ENCODE measurements around the gene HAO2.

HAO2 gene

DNA sequence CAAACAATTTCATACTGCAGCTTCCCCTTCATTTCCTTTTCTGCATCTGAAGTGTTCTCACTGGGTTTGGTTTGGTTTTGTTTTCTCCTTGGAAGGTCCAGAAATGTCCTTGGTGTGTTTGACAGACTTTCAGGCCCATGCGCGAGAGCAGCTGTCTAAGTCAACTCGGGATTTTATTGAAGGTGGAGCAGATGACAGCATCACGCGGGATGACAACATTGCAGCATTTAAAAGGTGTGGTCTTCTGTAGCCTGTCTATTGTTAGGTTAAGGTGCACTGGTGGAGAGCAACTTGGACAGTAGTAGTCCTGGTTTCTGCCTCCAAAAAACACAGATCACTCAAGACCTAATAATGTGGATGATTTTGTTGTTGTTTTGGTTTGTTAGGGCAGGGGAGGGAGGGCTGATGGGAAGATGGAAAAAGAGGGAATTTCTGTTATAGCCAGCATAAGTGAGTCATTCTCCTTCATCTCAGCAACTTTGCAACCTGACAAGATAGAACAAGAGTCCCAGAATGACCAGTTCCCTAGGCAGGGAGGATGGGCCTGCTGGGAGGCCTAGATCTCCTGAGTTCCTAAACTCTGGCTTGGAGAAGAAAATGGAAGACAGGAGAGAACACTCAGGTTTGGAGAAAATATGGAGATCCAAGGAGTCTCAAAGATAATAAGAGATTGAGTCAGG lies 12.5 kb downstream of the HAO2 start:
- DNase-seq (ENCODE audit: low read depth) = no peak

DNA sequence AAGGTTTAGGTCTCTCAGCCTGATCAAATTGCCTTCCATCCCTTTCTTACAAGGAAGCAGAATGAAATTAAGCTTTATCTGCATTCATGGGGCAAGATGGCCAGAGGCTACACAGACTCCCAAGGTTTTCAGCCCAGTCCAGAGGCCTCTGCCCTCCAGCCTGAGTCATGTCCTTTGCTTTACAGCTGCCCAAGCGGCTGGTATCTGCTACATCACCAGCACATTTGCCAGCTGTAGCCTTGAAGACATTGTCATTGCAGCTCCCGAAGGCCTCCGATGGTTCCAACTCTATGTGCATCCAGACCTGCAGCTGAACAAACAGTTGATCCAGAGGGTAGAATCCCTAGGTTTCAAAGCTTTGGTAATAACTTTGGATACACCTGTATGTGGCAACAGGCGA lies 16.0 kb downstream of the HAO2 start:
- DNase-seq (ENCODE audit: low read depth) = no peak

DNA sequence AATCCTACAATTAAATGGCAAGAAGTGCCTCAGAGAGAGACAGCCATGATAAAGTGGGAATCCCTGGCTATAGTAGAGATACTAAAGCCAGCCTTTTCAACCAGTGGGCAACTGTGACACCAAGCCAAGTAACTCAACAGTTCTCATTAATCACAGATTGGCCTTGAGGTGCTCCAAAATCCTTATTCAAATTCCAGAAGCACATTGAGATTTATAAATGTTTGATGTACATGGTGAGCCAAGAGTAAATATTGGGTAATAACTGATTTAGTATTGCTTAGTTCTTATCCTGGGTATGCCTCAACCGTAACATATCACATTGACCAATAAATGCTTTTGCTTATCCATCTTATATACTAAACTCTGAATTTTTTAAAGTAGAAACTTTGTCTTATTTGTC lies 17.1 kb downstream of the HAO2 start:
- DNase-seq (ENCODE audit: low read depth) = no peak

DNA sequence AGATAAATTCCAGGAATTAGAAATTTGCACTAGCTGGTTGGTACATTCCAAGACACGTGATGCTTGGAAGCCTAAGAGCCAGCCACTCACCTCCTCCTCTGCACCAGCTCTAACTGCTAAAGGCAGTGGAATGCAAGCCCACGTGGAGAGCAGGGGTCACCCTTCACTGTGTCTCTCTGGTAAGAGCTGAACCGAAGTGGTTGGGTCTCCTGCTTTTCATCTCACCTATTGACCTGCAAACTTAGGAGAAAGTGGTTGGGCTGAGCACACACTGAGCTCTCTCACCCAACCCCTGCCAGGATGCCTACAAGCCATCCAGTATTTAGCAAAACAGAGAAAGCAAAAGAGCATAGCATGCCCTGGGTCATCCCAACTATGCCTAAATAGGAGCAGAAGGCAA lies 19.3 kb downstream of the HAO2 start:
- DNase-seq (ENCODE audit: low read depth) = no peak

DNA sequence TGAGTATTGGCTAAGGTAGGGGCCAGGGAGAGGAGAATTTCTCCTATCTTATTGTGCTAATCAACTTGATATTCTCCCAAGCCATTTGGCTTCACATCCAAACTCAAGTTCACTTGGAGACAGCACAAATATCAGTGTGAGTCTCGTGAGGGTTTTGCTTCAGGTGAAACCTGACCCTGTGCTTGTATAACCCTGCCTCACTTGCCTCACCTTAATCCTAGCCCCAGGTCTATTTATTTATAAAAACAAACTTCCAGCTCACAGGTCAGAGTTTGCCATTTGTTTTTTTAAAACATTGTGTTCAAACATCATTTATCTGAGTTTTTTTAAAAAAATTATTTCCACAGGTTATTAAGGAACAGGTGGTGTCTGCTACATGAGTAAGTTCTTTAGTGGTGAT lies 19.9 kb downstream of the HAO2 start:
- no peak for DNase-seq (ENCODE audit: low read depth)

DNA sequence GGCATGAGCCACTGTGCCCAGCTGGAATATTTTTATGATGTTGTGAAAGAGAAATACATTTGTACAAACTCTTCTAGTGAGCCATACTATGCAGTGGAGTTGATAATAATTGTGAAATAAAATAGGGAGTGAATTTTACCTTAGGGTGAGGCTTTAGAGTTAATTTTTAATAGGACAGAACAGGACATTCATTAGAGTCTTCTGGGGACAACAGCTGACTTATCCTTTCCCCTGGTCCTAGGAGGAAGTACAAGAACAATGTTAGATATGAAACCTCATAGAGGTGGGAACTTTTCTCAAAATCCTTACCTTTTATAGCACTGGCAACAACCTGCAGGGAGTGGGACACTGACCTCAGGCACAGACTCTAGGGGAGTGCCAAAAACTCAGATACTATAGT lies 21.9 kb downstream of the HAO2 start:
- no peak for DNase-seq (ENCODE audit: low read depth)

DNA sequence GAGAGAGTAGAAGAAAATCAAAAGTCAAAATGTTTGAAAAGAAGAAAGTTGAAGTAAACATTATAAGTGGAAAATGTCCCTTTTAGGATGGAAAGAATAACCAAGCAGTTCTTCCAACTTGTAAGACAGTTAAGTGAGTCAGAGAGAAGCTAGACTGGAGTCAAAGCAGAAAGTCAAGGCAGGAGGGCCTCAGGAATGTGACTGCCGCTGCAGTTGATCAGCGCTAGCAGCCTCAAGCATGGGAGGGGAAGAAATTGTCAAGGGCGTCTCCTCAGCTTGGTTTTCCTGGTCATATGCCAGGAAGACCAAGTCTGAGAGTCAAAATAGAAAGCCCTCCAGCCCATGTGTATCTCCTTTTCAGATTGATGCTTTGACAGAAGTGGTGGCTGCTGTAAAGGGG lies 23.2 kb downstream of the HAO2 start:
- no peak for DNase-seq (ENCODE audit: low read depth)

DNA sequence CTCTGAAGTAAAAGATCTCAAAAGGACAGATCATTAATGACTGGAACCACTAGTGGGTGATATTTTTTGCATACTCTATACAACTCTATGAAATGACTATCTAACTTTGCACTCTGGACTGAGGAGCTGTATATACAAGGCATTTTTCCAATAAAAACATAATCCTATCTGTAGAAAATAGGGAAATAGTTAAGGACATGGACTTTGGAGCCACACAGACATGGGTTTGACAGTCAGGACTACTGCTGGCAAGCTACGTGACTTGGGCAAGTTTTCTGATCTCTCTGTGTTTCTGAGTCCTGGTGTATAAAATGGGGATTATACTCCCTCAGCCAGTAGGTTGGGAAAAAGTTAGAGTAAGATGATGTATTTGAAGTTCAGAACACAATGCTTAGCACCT lies 25.5 kb downstream of the HAO2 start:
- DNase-seq (ENCODE audit: low read depth) = no peak

DNA sequence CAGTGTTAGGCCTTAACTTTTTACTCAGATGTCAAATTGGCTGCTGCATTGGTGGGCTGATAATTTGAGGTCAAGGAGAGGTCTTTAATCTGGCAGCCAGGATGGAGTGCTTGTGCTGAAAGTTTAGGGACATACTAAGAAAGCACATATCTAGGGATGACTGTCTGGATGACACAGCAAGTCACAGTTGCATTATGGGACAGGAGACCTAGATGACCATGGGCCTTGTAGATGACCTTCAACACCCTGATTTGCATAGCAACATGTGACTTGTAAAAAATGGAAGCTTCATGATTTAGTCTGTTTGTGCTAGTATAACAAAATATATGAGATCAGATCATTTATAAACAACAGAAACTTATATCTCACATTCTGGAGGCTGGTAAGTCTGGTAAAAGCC lies 28.4 kb downstream of the HAO2 start:
- no peak for DNase-seq (ENCODE audit: low read depth)

DNA sequence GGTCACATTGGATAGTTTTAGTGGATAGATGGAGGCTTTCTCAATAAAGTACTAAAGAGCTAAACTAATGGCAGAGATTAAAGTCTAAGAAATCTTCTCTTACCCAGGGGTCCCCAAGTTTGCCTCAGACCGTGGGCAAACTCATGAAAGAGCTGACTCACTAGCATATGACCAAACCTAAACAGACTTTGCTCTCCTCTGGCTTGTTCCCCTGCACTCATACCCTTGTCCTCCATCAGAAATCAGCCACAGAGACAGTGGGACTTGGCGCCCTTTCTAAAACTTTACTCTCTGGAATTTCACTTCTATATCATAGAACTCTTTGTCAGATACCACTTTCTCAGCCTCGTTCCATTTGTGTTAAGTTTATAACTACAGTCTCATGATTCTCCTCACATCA lies 29.4 kb downstream of the HAO2 start:
- DNase-seq (ENCODE audit: low read depth) = no peak

DNA sequence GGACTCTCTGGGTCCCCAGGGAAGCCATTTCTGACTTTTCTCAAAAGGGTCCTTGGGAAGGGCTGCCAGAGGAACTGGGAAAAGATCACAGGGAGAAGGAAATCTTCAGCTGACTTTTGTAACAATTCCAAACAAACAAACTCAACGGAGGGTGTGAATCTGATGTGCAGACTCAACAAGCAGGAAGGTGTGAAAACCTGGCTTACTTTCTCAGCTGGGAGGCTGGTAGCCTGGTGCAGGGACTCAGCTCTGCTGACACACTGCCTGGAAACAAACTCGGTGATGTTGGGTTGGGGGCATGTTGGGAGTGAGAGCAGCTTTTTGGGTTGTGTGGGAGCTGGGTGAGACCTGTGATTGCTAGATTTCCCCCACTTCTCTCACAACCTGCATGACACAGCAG lies 36.2 kb downstream of the HAO2 start:
- no peak for DNase-seq (ENCODE audit: low read depth)

DNA sequence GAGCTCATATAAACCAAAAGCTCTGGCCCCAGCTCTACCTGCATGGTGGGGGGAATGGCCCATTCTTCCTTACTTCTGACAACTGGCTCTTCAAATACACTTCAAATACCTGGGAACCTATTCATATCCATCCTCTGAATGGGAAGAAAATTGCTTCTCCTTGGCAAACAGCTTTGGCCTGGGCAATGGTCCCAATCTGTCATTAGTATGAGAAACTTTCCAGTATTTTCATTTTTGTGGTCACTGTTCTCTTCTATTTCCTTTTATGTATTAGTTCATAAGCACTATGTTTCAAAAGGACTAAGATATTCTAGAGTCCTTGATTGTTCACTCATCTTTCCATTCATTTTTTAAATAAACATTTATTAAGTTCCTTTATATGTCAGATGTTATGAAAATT lies 41.1 kb downstream of the HAO2 start:
- no peak for DNase-seq (ENCODE audit: low read depth)

DNA sequence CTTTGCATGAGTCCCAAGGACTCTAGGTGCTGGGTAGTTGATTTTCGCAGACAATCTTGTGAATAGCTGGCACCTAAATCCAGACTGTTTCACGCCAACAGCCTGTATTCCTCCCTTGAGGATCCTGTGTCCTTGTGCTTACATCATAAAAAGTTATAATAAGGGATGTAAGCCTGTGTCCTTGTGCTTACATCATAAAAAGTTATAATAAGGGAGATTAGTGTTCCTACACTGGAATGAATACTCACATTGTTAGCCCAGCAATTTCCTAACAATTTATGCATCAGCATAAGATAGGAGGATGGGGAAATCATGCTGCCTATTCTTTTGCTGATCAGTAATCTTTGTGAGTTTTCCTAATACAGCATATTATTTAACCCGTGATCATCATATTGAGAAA lies 42.4 kb downstream of the HAO2 start:
- DNase-seq (ENCODE audit: low read depth) = no peak

DNA sequence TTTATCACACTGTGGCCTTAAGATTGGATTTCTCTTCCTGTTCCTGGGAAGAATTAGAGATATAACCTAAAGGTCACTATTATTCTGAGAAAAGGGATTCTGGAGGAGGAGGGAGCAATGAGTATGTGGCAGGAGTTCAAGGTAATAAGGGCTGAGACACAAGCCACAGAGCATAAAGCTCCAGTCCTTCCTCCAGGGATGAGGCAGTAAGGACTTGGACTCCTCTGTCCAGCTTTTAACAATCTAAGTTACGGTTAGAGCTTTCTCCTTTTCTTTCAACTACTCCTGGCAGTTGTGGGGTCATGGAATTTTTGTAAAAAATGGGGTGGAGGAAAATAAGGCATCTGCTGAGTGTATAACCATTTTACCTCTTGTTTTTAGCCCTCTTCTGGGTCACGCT lies 46.4 kb downstream of the HAO2 start, which contains the start of gene HSD3B2:
HSD3B2 (plus strand) TSS at position 201 of the 400 bp plus-strand sequence. CDS start 270 bp downstream, outside the sequence.
- DNase-seq (ENCODE audit: low read depth) = no peak

DNA sequence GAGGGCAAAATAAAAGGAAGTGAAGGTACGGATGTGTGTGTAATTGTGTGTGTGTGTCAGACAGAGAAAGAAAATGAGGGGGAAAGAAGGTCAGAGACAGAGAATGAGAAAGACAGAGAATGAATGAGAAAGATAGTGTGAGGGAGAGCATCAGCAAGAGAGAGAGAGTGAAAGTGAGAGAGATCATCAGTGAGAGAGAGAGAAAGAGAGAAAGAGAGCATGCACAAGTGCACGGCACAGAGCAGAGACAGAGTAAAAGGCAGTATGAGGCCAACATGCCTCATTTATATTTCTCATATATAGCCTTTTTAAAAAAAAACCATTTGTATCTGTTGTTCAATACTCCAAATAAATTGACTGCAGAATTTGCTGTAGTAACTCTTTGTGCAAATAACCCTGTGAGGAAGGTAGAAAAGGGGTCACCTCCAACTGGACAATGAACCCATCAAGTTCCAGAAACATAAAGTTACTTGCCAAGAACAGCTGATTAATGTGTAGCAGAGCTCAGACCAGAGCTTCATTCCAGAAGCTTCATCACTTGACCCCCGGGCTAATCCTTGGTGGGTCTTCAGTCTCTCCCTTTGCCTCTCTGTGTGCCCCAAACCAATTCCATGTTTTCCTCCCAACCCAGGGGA lies 47.5 kb downstream of the HAO2 start:
- no peak for DNase-seq (ENCODE audit: low read depth)

DNA sequence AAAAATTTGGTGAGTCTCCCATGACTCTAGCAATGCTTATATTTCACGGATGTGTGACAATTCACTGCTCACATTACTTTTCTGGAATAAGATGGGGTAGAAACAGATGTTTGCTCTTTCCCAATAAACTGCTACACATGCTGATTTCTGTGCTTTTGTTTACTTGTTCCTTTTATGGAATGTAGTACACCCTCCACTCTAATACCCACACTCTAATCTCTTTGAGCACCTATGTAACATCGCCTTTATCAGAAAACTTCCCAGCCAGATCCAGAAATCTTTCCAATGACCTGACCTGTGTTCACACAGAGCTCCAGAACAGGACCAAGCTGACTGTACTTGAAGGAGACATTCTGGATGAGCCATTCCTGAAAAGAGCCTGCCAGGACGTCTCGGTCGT lies 50.5 kb downstream of the HAO2 start:
- no peak for DNase-seq (ENCODE audit: low read depth)

DNA sequence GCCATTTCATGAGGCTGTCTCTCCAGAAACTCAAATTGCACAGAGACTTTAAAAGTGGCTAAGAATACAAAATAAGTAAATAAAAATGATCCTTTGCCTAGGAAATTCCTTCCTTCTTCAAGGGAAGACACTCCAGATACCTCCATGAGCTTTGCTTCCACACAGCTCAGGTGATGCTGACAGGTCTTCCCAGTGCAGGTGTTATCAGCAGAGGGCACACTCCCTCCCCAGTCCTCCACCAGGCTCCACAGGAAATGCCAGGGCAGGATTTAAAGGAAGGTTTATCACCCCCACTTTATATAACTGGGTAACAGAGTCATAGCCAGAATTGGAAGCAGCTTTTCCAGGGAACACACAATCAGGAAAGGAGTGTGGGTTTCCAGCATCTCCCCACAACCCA lies 52.1 kb downstream of the HAO2 start:
- no peak for DNase-seq (ENCODE audit: low read depth)

DNA sequence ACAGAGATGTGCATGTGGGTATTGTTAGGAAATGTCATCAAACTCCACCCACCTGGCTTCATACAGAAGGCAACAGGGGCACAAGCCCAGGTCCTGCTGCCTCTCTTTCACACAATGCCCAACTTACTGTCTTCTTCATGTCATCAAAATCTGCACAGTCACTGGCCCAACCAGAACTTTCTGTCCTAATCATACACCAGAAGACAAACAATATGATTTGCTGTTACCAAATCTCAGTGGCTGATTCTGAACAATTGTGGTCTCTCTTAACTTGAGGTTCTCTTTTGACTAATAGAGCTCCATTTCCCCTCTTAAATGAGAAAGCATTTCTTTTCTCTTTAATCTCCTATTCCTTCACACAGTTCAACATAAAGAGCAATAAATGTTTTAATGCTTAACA lies 54.0 kb downstream of the HAO2 start:
- DNase-seq (ENCODE audit: low read depth) = no peak

DNA sequence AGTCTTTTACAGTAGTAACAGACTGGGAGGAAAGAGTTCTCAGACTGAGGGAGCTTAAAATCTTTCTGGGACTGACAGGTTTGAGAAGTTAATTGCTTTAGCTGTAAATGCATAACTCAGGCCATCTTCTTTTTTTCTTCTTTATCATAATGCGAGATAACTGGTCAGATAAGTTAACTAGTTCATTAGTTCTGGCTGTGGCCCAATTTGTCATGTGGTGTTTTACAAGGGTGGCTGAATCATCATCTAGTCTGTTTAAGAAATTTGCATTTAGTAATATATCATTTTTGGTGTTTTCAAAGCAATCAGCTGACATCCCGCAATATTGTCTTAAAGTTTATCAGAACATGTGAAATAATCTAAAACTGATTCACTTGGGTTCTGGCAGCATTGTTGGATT lies 60.4 kb downstream of the HAO2 start:
- no peak for DNase-seq (ENCODE audit: low read depth)

DNA sequence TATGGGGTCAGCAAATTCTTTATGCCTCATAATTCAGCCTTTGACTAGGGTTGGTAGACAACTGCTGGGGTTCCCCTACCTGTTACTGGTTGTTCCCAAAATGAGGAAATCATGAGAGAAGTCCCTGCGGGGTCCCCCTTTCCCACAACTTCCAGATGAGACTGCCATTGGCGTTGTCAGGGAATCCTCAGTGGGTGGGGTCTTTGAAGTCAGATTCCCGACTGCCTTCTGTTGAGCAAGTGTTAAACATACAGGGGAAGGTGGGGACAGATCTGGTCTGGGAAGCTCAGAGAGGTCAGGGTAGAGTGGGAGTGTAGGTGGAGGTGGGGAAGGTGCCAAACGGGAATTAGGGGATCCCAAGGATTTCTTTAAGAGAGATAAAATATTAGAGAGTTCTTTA lies 61.1 kb downstream of the HAO2 start:
- no peak for DNase-seq (ENCODE audit: low read depth)

DNA sequence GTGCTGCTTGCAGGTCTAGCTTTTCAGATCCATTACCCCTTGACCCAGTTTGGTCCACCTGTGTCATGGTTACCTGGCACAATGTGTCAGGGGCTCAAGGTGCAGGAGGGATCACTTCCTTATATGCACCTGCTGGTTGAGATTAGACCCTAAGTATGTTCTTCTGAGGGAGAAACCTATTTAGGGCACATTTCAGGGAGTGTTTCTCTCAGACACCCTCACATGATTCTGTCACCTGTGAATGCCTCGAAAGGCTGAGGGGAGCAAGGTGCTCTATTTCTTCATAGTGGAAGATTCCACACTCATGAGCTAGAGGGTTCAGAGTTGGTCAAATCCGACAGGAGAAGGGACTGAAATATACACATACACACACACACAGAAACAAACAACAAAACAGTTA lies 61.9 kb downstream of the HAO2 start:
- no peak for DNase-seq (ENCODE audit: low read depth)

DNA sequence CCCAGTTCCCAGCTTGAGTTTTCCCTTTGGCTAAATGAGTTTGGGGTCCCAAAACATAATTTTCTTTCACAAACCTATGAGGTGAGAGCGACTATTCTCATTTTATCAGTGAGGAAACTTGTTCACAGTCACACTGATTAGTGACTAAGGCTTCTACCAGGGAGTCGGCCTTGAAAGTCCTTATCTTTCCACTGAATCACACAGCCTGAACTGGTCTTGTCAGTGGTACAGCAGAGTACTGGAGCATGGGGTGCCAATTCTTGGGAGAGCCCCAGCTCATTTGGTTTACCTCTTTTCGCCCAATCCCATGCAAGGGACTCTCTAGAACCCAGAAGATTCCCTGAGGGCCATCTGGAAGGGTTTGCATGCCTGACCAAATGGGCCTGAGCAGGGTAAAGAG lies 63.3 kb downstream of the HAO2 start:
- no peak for DNase-seq (ENCODE audit: low read depth)

DNA sequence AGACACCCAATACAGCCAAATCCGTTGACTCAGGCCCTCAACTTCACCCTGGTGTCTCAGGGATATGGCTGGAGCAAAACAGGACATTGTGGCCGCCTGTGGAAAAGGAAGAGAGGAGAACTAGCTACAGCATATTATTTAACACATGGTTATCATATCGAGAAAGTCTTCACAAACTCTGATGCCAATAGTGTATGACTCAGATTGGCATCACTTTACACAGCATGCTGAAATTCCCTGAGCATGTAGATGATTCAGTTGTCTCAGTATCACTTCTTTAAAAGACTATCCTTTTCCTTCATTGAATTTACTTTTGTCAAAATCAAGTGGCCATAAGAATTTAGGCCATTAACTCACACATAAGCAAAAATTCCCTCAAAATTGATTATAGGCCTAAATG lies 66.5 kb downstream of the HAO2 start:
- no peak for DNase-seq (ENCODE audit: low read depth)

DNA sequence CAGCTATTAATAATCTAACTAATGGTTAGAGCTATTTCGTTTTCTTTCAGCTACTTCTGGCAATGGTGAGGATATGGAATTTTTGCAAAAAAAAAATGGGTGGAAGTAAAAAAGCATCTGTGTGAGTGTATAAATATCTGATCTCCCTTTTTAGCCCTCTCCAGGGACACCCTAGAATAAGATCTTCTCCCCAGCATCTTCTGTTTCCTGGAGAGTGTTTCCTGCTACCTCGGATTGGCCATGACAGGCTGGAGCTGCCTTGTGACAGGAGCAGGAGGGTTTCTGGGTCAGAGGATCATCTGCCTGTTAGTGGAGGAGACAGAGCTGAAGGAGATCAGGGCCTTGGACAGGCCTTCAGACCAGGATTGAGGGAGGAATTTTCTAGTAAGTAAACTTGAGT lies 70.2 kb downstream of the HAO2 start:
- DNase-seq (ENCODE audit: low read depth) = no peak

All from stimulated activated CD8-positive, alpha-beta memory T cell treated with anti-CD3 and anti-CD28 coated beads, Interleukin-15, amount 100 ng/mL, for 24 hours (primary cell).